HAP-1 (cell line): ENCODE measurements around the gene ENTPD2.

ENCODE experiments used
- DNase-seq, 2 experiments: peaks; one replicate each; pipeline ENCODE4 v3.0.0-alpha.2; 2016 to 2020; ENCODE audit warnings: low spot score in 2 of 2
- H3K27me3 ChIP-seq: fragments of 250-450 bp; sonication (Bioruptor Pico); 2 replicates; pipeline ENCODE4 v1.5.1; 2020; ENCODE audit warnings: low read depth, mild to moderate bottlenecking, moderate library complexity
- H3K36me3 ChIP-seq: fragments of 250-450 bp; sonication (Bioruptor Pico); replicated peaks from 2 replicates; pipeline ENCODE4 v1.5.1; 2020; ENCODE audit warnings: mild to moderate bottlenecking
- H3K4me1 ChIP-seq: fragments of 250-450 bp; sonication (Bioruptor Pico); 2 replicates; pipeline ENCODE4 v1.5.1; 2020; ENCODE audit warnings: mild to moderate bottlenecking
- H3K4me3 ChIP-seq: fragments of 250-450 bp; sonication (Bioruptor Pico); 2 replicates; pipeline ENCODE4 v1.5.1; 2020; ENCODE audit warnings: mild to moderate bottlenecking, moderate library complexity
- H3K9me3 ChIP-seq: fragments of 250-450 bp; sonication (Bioruptor Pico); 2 replicates; pipeline ENCODE4 v1.5.1; 2020; ENCODE audit warnings: mild to moderate bottlenecking, moderate library complexity
- in situ Hi-C: fragments of 300-500 bp; cut with MboI; formaldehyde crosslinking; loops from 3 replicates; pipeline ENCODE4 v1.14.3; 2020; ENCODE audit warnings: low sequenced_read_pairs, inconsistent platforms, mixed read lengths

The ENTPD2 gene

DNA sequence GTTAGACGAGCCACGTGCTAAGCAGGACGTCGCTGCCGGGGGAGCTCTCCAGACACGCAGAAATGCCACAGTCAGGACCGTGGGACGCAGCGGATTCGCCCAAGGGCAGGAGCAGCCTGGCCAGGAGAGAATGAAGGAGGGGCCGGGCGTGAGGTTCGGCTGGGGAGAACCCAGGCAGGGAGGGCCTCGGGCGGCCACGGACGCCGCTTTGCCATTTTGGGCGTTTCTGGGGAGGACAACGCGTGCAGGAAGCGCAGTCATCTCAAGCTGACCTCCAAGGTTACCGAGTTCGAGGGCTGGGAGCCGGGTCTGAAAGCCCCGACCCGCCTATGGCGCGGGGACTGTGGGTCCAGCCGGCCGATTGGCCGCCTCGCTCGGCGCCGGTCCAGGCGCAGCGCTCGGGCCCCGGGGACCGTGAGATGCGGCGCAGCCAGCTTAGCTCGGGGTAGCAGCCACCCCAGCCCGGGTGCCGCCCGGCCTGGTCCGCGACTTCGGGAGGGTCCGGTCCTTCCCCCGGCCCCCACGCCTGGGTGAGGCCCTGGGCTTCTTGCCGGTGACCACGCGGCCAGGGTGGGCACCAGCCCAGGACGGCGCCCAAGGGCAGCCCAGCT, 32.2 kb upstream of the ENTPD2 start:
- peaks cover 16% of the 10 kb centered on the region for H3K4me1 ChIP-seq
- peak overlapping the region; percentile 54 for H3K4me3 ChIP-seq
- in situ Hi-C loops: no loop called here
- DNase-seq: peak in 1 of 2 experiments; percentile 66
- H3K27me3 ChIP-seq: no peaks in the 10 kb centered on the region
- peaks cover 25% of the 10 kb centered on the region for H3K36me3 ChIP-seq
- no peaks in the 10 kb centered on the region for H3K9me3 ChIP-seq

GRCh38 chr9:137084526-137084925, 30.7 kb upstream of the ENTPD2 start:
- no peaks in the 10 kb centered on the region for H3K27me3 ChIP-seq
- no peak for DNase-seq
- no peaks in the 10 kb centered on the region for H3K9me3 ChIP-seq
- H3K36me3 ChIP-seq: peaks cover 38% of the 10 kb centered on the region
- H3K4me1 ChIP-seq: peaks cover 16% of the 10 kb centered on the region
- no peak overlapping the region for H3K4me3 ChIP-seq
- in situ Hi-C loops: no loop called here

GRCh38 chr9:137083394-137084004, 29.6 kb upstream of the ENTPD2 start:
- H3K4me3 ChIP-seq: no peak overlapping the region
- H3K9me3 ChIP-seq: no peaks in the 10 kb centered on the region
- in situ Hi-C loops: no loop called here
- no peak for DNase-seq
- H3K4me1 ChIP-seq: peaks cover 16% of the 10 kb centered on the region
- H3K36me3 ChIP-seq: peaks cover 46% of the 10 kb centered on the region
- H3K27me3 ChIP-seq: no peaks in the 10 kb centered on the region

GRCh38 chr9:137082925-137083290, 29.0 kb upstream of the ENTPD2 start:
- Histone ChIP-seq H3K9me3 (no peaks in the 10 kb centered on the region), H3K4me1 (peaks cover 15% of the 10 kb centered on the region), H3K4me3 (no peak overlapping the region), H3K27me3 (no peaks in the 10 kb centered on the region), H3K36me3 (peaks cover 49% of the 10 kb centered on the region)
- no peak for DNase-seq
- in situ Hi-C loops: no loop called here

- in situ Hi-C loops: no loop called here
- Histone ChIP-seq H3K4me1 (peaks cover 10% of the 10 kb centered on the region), H3K9me3 (no peaks in the 10 kb centered on the region), H3K4me3 (no peak overlapping the region), H3K27me3 (no peaks in the 10 kb centered on the region), H3K36me3 (peaks cover 49% of the 10 kb centered on the region)
- no peak for DNase-seq
Observed at GRCh38 chr9:137082222-137082924, 28.5 kb upstream of the ENTPD2 start.

GRCh38 chr9:137080260-137081122, 26.6 kb upstream of the ENTPD2 start:
- Histone ChIP-seq H3K27me3 (no peaks in the 10 kb centered on the region), H3K9me3 (no peaks in the 10 kb centered on the region), H3K36me3 (peaks cover 49% of the 10 kb centered on the region), H3K4me3 (no peak overlapping the region), H3K4me1 (peaks cover 11% of the 10 kb centered on the region)
- DNase-seq: no peak
- in situ Hi-C loops: no loop called here

- H3K9me3 ChIP-seq: no peaks in the 10 kb centered on the region
- H3K4me3 ChIP-seq: no peak overlapping the region
- H3K4me1 ChIP-seq: peaks cover 18% of the 10 kb centered on the region
- DNase-seq: no peak
- H3K27me3 ChIP-seq: no peaks in the 10 kb centered on the region
- in situ Hi-C loops: no loop called here
- H3K36me3 ChIP-seq: peaks cover 49% of the 10 kb centered on the region
Observed at GRCh38 chr9:137079401-137079787, 25.5 kb upstream of the ENTPD2 start.

DNA sequence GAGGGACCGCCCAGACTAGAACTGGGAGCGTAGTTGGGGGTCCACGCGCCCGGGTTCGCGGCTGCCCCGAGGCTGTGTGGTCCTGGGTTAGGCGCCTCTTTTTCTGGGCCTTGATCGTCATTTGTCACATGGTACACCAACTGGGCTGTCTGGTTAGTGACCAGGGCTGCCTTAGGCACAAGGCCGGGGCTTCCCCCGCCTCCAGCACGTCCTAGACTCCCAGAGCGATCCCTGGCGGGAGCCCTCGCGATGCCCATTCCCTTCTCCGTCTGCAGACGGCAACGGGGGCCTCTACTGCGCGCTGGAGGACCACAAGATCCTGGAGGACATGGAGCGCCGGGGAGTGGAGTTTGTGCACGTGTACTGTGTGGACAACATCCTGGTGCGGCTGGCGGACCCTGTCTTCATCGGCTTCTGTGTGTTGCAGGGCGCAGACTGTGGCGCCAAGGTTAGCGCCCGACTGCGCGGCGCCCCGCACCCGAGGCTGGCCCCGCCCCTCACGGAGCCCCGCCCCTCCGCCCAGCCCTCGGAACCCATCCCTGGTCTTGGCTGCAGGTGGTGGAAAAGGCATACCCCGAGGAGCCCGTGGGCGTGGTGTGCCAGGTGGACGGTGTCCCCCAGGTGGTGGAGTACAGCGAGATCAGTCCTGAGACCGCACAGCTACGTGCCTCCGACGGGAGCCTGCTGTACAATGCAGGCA, 25.0 kb upstream of the ENTPD2 start:
- DNase-seq: no peak
- H3K9me3 ChIP-seq: no peaks in the 10 kb centered on the region
- peak overlapping the region; percentile 59 for H3K4me3 ChIP-seq
- peaks cover 48% of the 10 kb centered on the region for H3K36me3 ChIP-seq
- H3K27me3 ChIP-seq: no peaks in the 10 kb centered on the region
- peaks cover 18% of the 10 kb centered on the region for H3K4me1 ChIP-seq
- in situ Hi-C loops: no loop called here

- peak overlapping the region; percentile 59 for H3K4me3 ChIP-seq
- no peaks in the 10 kb centered on the region for H3K9me3 ChIP-seq
- in situ Hi-C loops: no loop called here
- peaks cover 18% of the 10 kb centered on the region for H3K4me1 ChIP-seq
- no peaks in the 10 kb centered on the region for H3K27me3 ChIP-seq
- DNase-seq: peak in 1 of 2 experiments; percentile 48
- peaks cover 40% of the 10 kb centered on the region for H3K36me3 ChIP-seq
Observed at GRCh38 chr9:137077758-137078693, 24.2 kb upstream of the ENTPD2 start.

DNA sequence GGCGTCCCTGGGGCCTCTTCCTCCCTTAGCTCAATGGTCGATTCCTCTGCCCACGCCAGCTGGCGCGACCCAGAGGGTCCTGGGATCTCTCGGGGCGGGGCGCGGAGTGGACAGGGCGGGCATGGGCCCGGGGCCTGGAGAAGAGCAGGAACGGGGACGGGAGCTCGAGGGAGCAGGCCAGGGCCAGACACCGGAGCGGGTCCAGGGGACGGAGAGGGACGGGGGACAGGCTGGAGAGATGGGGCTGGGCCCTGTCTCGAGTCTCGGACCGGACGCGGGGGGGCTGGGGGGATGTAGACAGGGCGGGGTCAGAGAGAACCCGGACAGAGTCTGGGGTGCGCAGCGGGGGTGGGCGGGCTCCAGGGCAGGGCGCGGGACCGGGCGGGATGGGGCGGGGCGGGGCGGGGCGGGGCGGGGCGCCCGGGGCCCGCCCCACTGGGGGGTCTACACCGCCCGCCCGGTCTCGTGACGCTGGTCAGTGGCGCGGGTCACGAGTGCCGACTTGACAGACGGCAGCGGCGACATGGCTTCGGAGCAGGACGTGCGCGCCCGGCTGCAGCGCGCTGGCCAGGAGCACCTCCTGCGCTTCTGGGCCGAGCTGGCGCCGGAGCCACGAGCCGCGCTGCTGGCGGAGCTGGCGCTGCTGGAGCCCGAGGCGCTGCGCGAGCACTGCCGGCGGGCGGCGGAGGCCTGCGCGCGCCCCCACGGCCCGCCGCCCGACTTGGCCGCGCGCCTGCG, 23.3 kb upstream of the ENTPD2 start, which contains the start of gene UAP1L1:
Gene UAP1L1, plus strand, starts transcription at position 508 of the 738 bp plus-strand sequence. Its CDS starts 16 bp downstream, at position 524.
- peak in 1 of 2 experiments; percentile 78 for DNase-seq
- H3K4me3 ChIP-seq: peak within 1 kb of the TSS; percentile 59

GRCh38 chr9:137076636-137077009, 22.8 kb upstream of the ENTPD2 start:
- no peak for DNase-seq
- Histone ChIP-seq H3K4me1 (peaks cover 18% of the 10 kb centered on the region), H3K4me3 (peak overlapping the region; percentile 59), H3K36me3 (peaks cover 26% of the 10 kb centered on the region), H3K9me3 (no peaks in the 10 kb centered on the region), H3K27me3 (no peaks in the 10 kb centered on the region)
- in situ Hi-C loops: no loop called here

More for the DNA sequence above, 23.3 kb upstream of the ENTPD2 start, which contains the start of gene UAP1L1:
- in situ Hi-C loops: no loop called here
- Histone ChIP-seq H3K36me3 (peaks cover 32% of the 10 kb centered on the region), H3K27me3 (no peaks in the 10 kb centered on the region), H3K9me3 (no peaks in the 10 kb centered on the region), H3K4me1 (peaks cover 18% of the 10 kb centered on the region)

GRCh38 chr9:137075275-137075775, 21.5 kb upstream of the ENTPD2 start:
- H3K27me3 ChIP-seq: no peaks in the 10 kb centered on the region
- H3K4me1 ChIP-seq: peaks cover 26% of the 10 kb centered on the region
- in situ Hi-C loops: no loop called here
- no peak overlapping the region for H3K4me3 ChIP-seq
- peaks cover 18% of the 10 kb centered on the region for H3K36me3 ChIP-seq
- no peaks in the 10 kb centered on the region for H3K9me3 ChIP-seq
- DNase-seq: peak; percentile 80 to 84
